GM23338 (cell line): ENCODE results near the gene GAS6. TPM values are rescaled to one million over a fixed set of nuclear protein-coding genes. Genes with fewer than 3 reads are reported as not detected.

Experiments used
- ATAC-seq: fragments of 200-7000 bp; cut with Tn5 transposase; 3 replicates; pipeline ENCODE4 v1.9.1; 2020
- DNase-seq: peaks from one replicate; pipeline ENCODE4 v3.0.0-alpha.2; 2015; ENCODE audit warnings: low spot score
- H2AFZ ChIP-seq: fragments of 200-600 bp; sonication (generic); 2 replicates; pipeline ENCODE4 v1.8.0; 2016; ENCODE audit warnings: antibody characterized with exemption, mild to moderate bottlenecking, moderate library complexity
- H3F3A ChIP-seq: fragments of 200-600 bp; sonication (generic); replicated peaks from 2 replicates; pipeline ENCODE4 v1.8.0; 2017; ENCODE audit warnings: antibody characterized with exemption, mixed run types, low read depth
- H3K27ac ChIP-seq: fragments of 200-600 bp; sonication (generic); 2 replicates; pipeline ENCODE4 v1.6.1; 2016; ENCODE audit warnings: low read depth
- H3K27me3 ChIP-seq: fragments of 200-600 bp; sonication (generic); 2 replicates; pipeline ENCODE4 v1.8.0; 2016; ENCODE audit warnings: mild to moderate bottlenecking, mixed run types, moderate library complexity; ENCODE audit not compliant: insufficient read depth
- H3K36me3 ChIP-seq: fragments of 200-600 bp; sonication (generic); 2 replicates; pipeline ENCODE4 v1.8.0; 2016; ENCODE audit warnings: mild to moderate bottlenecking; ENCODE audit not compliant: insufficient read depth
- H3K4me1 ChIP-seq: fragments of 200-600 bp; sonication (generic); 2 replicates; pipeline ENCODE4 v1.8.0; 2016; ENCODE audit warnings: mild to moderate bottlenecking, moderate library complexity; ENCODE audit not compliant: insufficient read depth
- H3K4me2 ChIP-seq: fragments of 200-600 bp; sonication (generic); 2 replicates; pipeline ENCODE4 v1.7.1; 2017; ENCODE audit warnings: mixed run types
- H3K4me3 ChIP-seq: fragments of 200-600 bp; sonication (generic); 2 replicates; pipeline ENCODE4 v1.6.1; 2016; ENCODE audit warnings: mixed run types
- H3K79me2 ChIP-seq: fragments of 200-600 bp; sonication (generic); replicated peaks from 2 replicates; pipeline ENCODE4 v1.8.0; 2017; ENCODE audit warnings: mild to moderate bottlenecking; ENCODE audit not compliant: insufficient read depth
- H3K9me2 ChIP-seq: fragments of 200-600 bp; sonication (generic); 2 replicates; pipeline ENCODE4 v1.8.0; 2017; ENCODE audit not compliant: insufficient read depth
- H4K20me1 ChIP-seq: fragments of 200-600 bp; sonication (generic); replicated peaks from 2 replicates; pipeline ENCODE4 v1.8.0; 2017; ENCODE audit warnings: mild to moderate bottlenecking; ENCODE audit not compliant: insufficient read depth
- H3K27ac Mint-ChIP-seq: 2 replicates; pipeline ENCODE4 v1.8.0; 2020; ENCODE audit warnings: inconsistent platforms, mild to moderate bottlenecking, moderate library complexity, mixed read lengths
- H3K27me3 Mint-ChIP-seq: 3 replicates; pipeline ENCODE4 v1.8.0; 2022; ENCODE audit warnings: low read depth, mild to moderate bottlenecking, moderate library complexity, mixed read lengths, inconsistent platforms; ENCODE audit not compliant: insufficient read depth, poor library complexity
- H3K36me3 Mint-ChIP-seq: 3 replicates; pipeline ENCODE4 v1.8.0; 2021; ENCODE audit warnings: low read depth, mild to moderate bottlenecking, inconsistent platforms, moderate library complexity, mixed read lengths
- H3K4me1 Mint-ChIP-seq: 3 replicates; pipeline ENCODE4 v1.8.0; 2020; ENCODE audit warnings: mild to moderate bottlenecking, inconsistent platforms, mixed read lengths
- H3K4me3 Mint-ChIP-seq: 3 replicates; pipeline ENCODE4 v1.8.0; 2021; ENCODE audit warnings: moderate library complexity, mild to moderate bottlenecking, inconsistent platforms, mixed read lengths
- H3K9me3 Mint-ChIP-seq: 3 replicates; pipeline ENCODE4 v1.8.0; 2020; ENCODE audit warnings: moderate library complexity, mild to moderate bottlenecking, inconsistent platforms, mixed read lengths
- CTCF ChIP-seq, 2 experiments: fragments of 200-600 bp in 1 of 2; sonication (generic) in 1 of 2; conservative IDR thresholded peaks; 2 replicates each; pipeline versions ENCODE4 v1.5.1 to v1.6.1; 2016 to 2017; ENCODE audit warnings: antibody characterized with exemption in 2 of 2, low read depth in 2 of 2, mild to moderate bottlenecking in 2 of 2, moderate library complexity in 1 of 2
- ETS1 ChIP-seq: IDR thresholded peaks from 2 replicates; pipeline ENCODE4 v1.6.1; 2016; ENCODE audit warnings: antibody characterized with exemption
- EZH2 ChIP-seq: fragments of 200-600 bp; sonication (generic); IDR thresholded peaks from one replicate; pipeline ENCODE4 v1.8.0; 2017; ENCODE audit warnings: antibody characterized with exemption, mild to moderate bottlenecking, low read depth; ENCODE audit not compliant: unreplicated experiment
- EZH2phosphoT487 ChIP-seq: fragments of 200-600 bp; sonication (generic); IDR thresholded peaks from one replicate; pipeline ENCODE4 v1.8.1; 2018; ENCODE audit warnings: antibody characterized with exemption; ENCODE audit not compliant: unreplicated experiment
- JUNB ChIP-seq: IDR thresholded peaks from one replicate; pipeline ENCODE4 v1.6.1; 2016; ENCODE audit warnings: antibody characterized with exemption; ENCODE audit not compliant: unreplicated experiment
- NANOG ChIP-seq: IDR thresholded peaks from 2 replicates; pipeline ENCODE4 v1.6.1; 2016; ENCODE audit warnings: antibody characterized with exemption, borderline replicate concordance
- POLR2AphosphoS5 ChIP-seq: IDR thresholded peaks from 2 replicates; pipeline ENCODE4 v1.6.1; 2016; ENCODE audit warnings: antibody characterized with exemption, low read depth
- REST ChIP-seq: IDR thresholded peaks from one replicate; pipeline ENCODE4 v1.6.1; 2018; ENCODE audit warnings: antibody characterized with exemption; ENCODE audit not compliant: unreplicated experiment
- STAT1 ChIP-seq: IDR thresholded peaks from one replicate; pipeline ENCODE4 v1.6.1; 2016; ENCODE audit warnings: antibody characterized with exemption; ENCODE audit not compliant: unreplicated experiment
- ZNF114 ChIP-seq: fragments of 250-450 bp; sonication (Bioruptor Pico); IDR thresholded peaks from 2 replicates; pipeline ENCODE4 v1.5.0; 2020; ENCODE audit warnings: mild to moderate bottlenecking, moderate library complexity
- ZNF331 ChIP-seq: fragments of 250-450 bp; sonication (Bioruptor Pico); IDR thresholded peaks from 2 replicates; pipeline ENCODE4 v1.5.0; 2020; ENCODE audit warnings: low read depth, mild to moderate bottlenecking, moderate library complexity
- polyA plus RNA-seq: library from polyadenylated mRNA; unstranded; fragments of >200 nt; fragmentation: Nextera tagmentation; extraction: Ambion mirVana; gene quantifications from 2 replicates; pipeline ENCODE4 v1.2.1, GENCODE V29; 2016
- total RNA-seq: library from RNA; depleted of rRNA; stranded (reverse); fragments of >200 nt; shearing (Covaris generic); gene quantifications from 2 replicates; pipeline ENCODE4 v1.2.3, GENCODE V29; 2014

Gene GAS6
- total and polyA plus RNA-seq, 2 experiments from 2014 or later: 7.9 to 21.2 TPM

- H3K4me1 ChIP-seq: no peaks in the 10 kb centered on the region
- Mint-ChIP-seq H3K27ac (no peak overlapping the region), H3K36me3 (peaks cover 19% of the 10 kb centered on the region), H3K4me3 (no peak overlapping the region), H3K9me3 (peaks cover 21% of the 10 kb centered on the region), H3K4me1 (peaks cover 9% of the 10 kb centered on the region; the same call in 2 of the 3 replicates), H3K27me3 (peaks cover 13% of the 10 kb centered on the region)
- H2AFZ ChIP-seq: no peak overlapping the region
- H3K36me3 ChIP-seq: no peaks in the 10 kb centered on the region
- H3K9me2 ChIP-seq: no peaks in the 10 kb centered on the region
- no peak overlapping the region for H3K4me3 ChIP-seq
- H3K79me2 ChIP-seq: no peaks in the 10 kb centered on the region
- no peaks in the 10 kb centered on the region for H3K27me3 ChIP-seq
- H3K27ac ChIP-seq: no peak overlapping the region
- H3F3A ChIP-seq: no peaks in the 10 kb centered on the region
- DNase-seq (no peak), ATAC-seq (no peak)
- no peak overlapping the region for H3K4me2 ChIP-seq
- H4K20me1 ChIP-seq: no peaks in the 10 kb centered on the region
- TF ChIP-seq ETS1 (no peak), ZNF331 (CRISPR knock-in tag) (no peak), CTCF (conservative IDR thresholded peaks at IDR 0.05; ENCODE audit: low read depth in 2 of 2) (no peak), STAT1 (no peak), JUNB (no peak), EZH2 (no peak), NANOG (no peak), ZNF114 (CRISPR knock-in tag) (no peak), REST (no peak), EZH2phosphoT487 (no peak), POLR2AphosphoS5 (no peak)
Measured at GRCh38 chr13:113784645-113785024, 79.2 kb downstream of the GAS6 start.
